ENCODE measurements around the gene PDXDC1. TPM values are rescaled to one million over a fixed set of nuclear protein-coding genes. Genes with fewer than 3 reads are reported as not detected.
"Not testable (repeated sequence)": the region's sequence is repeated elsewhere in the genome, so short reads cannot be mapped to it uniquely, and the experiment has no call there.

The PDXDC1 gene
- total and polyA plus RNA-seq, 4 experiments from 2014 or later = 11.1 to 86.7 (median 60.6) TPM

- Mint-ChIP-seq H3K27ac (no peak overlapping the region), H3K36me3 (peaks cover 0 to 10% of the 10 kb centered on the region in 2 donors), H3K4me1 (no peaks in the 10 kb centered on the region), H3K9me3 (peaks cover 0 to 13% (median 8%) of the 10 kb centered on the region in 8 donors), H3K27me3 (peaks cover 6 to 15% of the 10 kb centered on the region in 2 donors), H3K4me3 (no peak overlapping the region)
- Histone ChIP-seq H3K27me3 (ENCODE audit: insufficient read depth, low read length) (no peaks in the 10 kb centered on the region), H3K27ac (ENCODE audit: low read depth, low read length) (no peak overlapping the region), H3K36me3 (ENCODE audit: insufficient read depth, low read length) (no peaks in the 10 kb centered on the region), H3K4me1 (ENCODE audit: insufficient read depth, low read length) (no peaks in the 10 kb centered on the region), H3K9me3 (ENCODE audit: control insufficient read depth in 1 of 2, low read length in 2 of 2) (no peaks in the 10 kb centered on the region), H3K4me3 (ENCODE audit: low read length in 2 of 2) (no peak overlapping the region)
- intact Hi-C loops (cut with micrococcal nuclease) = no loop called here
- ChIA-PET CTCF (ENCODE audit: partially characterized antibody) (no interaction called here), POLR2A (ENCODE audit: partially characterized antibody) (no interaction called here)
- DNase-seq = no peak
These were observed 13.2 kb upstream of the PDXDC1 start for GRCh38 chr16:14961405-14962186.

GRCh38 chr16:14963281-14964173, 11.3 kb upstream of the PDXDC1 start:
- Mint-ChIP-seq H3K4me3 (no peak overlapping the region), H3K36me3 (peaks cover 0 to 10% of the 10 kb centered on the region in 2 donors), H3K4me1 (no peaks in the 10 kb centered on the region), H3K9me3 (peaks cover 0 to 13% (median 8%) of the 10 kb centered on the region in 8 donors), H3K27me3 (peaks cover 6 to 16% of the 10 kb centered on the region in 2 donors), H3K27ac (no peak overlapping the region)
- no peaks in the 10 kb centered on the region for H3K9me3 ChIP-seq (ENCODE audit: control insufficient read depth in 1 of 2, low read length in 2 of 2)
- ChIA-PET POLR2A (ENCODE audit: partially characterized antibody) (interaction anchor here (0.8 kb wide), 1 partner anchor 12 kb away, joined by 3 read pairs; the partner anchor contains the start of gene PDXDC1), CTCF (ENCODE audit: partially characterized antibody) (no interaction called here)
- no peak overlapping the region for H3K4me3 ChIP-seq (ENCODE audit: low read length in 2 of 2)
- H3K27ac ChIP-seq (ENCODE audit: low read depth, low read length) = no peak overlapping the region
- no peaks in the 10 kb centered on the region for H3K36me3 ChIP-seq (ENCODE audit: insufficient read depth, low read length)
- no peaks in the 10 kb centered on the region for H3K4me1 ChIP-seq (ENCODE audit: insufficient read depth, low read length)
- no peaks in the 10 kb centered on the region for H3K27me3 ChIP-seq (ENCODE audit: insufficient read depth, low read length)
- DNase-seq = no peak
- intact Hi-C loops (cut with micrococcal nuclease) = no loop called here

GRCh38 chr16:14965328-14965727, 9.5 kb upstream of the PDXDC1 start:
- Histone ChIP-seq H3K36me3 (ENCODE audit: insufficient read depth, low read length) (no peaks in the 10 kb centered on the region), H3K9me3 (ENCODE audit: control insufficient read depth in 1 of 2, low read length in 2 of 2) (no peaks in the 10 kb centered on the region), H3K4me1 (ENCODE audit: insufficient read depth, low read length) (no peaks in the 10 kb centered on the region), H3K27me3 (ENCODE audit: insufficient read depth, low read length) (no peaks in the 10 kb centered on the region), H3K27ac (ENCODE audit: low read depth, low read length) (no peak overlapping the region), H3K4me3 (ENCODE audit: low read length in 2 of 2) (no peak overlapping the region)
- H3K27me3 Mint-ChIP-seq = peaks cover 4 to 16% of the 10 kb centered on the region in 2 donors
- H3K4me3 Mint-ChIP-seq = no peak overlapping the region
- peaks cover 0 to 10% of the 10 kb centered on the region in 2 donors for H3K36me3 Mint-ChIP-seq
- H3K4me1 Mint-ChIP-seq = no peaks in the 10 kb centered on the region
- POLR2A ChIA-PET (ENCODE audit: partially characterized antibody) = no interaction called here
- peaks cover 0 to 13% (median 8%) of the 10 kb centered on the region in 8 donors for H3K9me3 Mint-ChIP-seq
- H3K27ac Mint-ChIP-seq = no peak overlapping the region
- intact Hi-C loops (cut with micrococcal nuclease) = no loop called here
- DNase-seq = no peak
- CTCF ChIA-PET (ENCODE audit: partially characterized antibody) = no interaction called here

- H3K36me3 Mint-ChIP-seq; POLR2A ChIA-PET (ENCODE audit: partially characterized antibody); H3K4me3 Mint-ChIP-seq; H3K36me3 ChIP-seq (ENCODE audit: insufficient read depth, low read length); H3K9me3 ChIP-seq (ENCODE audit: control insufficient read depth in 1 of 2, low read length in 2 of 2); H3K27me3 Mint-ChIP-seq; H3K4me1 Mint-ChIP-seq; H3K27me3 ChIP-seq (ENCODE audit: insufficient read depth, low read length); DNase-seq; H3K9me3 Mint-ChIP-seq; H3K4me1 ChIP-seq (ENCODE audit: insufficient read depth, low read length); H3K4me3 ChIP-seq (ENCODE audit: low read length in 2 of 2); H3K27ac ChIP-seq (ENCODE audit: low read depth, low read length); CTCF ChIA-PET (ENCODE audit: partially characterized antibody); H3K27ac Mint-ChIP-seq: not testable (repeated sequence)
- intact Hi-C loops (cut with micrococcal nuclease) = loop anchor here (5.0 kb wide), 1 partner anchor 53 kb away; no protein-coding TSS in a partner anchor
These were observed 5.0 kb upstream of the PDXDC1 start for GRCh38 chr16:14969795-14970194.

- H3K9me3 ChIP-seq (ENCODE audit: control insufficient read depth in 1 of 2, low read length in 2 of 2); H3K36me3 ChIP-seq (ENCODE audit: insufficient read depth, low read length); H3K27me3 ChIP-seq (ENCODE audit: insufficient read depth, low read length); H3K27ac ChIP-seq (ENCODE audit: low read depth, low read length); H3K36me3 Mint-ChIP-seq; H3K9me3 Mint-ChIP-seq; H3K27me3 Mint-ChIP-seq; DNase-seq; H3K4me3 ChIP-seq (ENCODE audit: low read length in 2 of 2); CTCF ChIA-PET (ENCODE audit: partially characterized antibody); POLR2A ChIA-PET (ENCODE audit: partially characterized antibody): not testable (repeated sequence)
- intact Hi-C loops (cut with micrococcal nuclease) = loop anchor here (5.0 kb wide), 1 partner anchor 51 kb away; no protein-coding TSS in a partner anchor
- Mint-ChIP-seq H3K27ac (peak overlapping the region in 1 of 7 donors; percentile 33), H3K4me1 (peaks cover 7 to 16% (median 10%) of the 10 kb centered on the region in 4 donors), H3K4me3 (peak overlapping the region in 1 of 8 donors; percentile 4)
- peaks cover 12% of the 10 kb centered on the region for H3K4me1 ChIP-seq (ENCODE audit: insufficient read depth, low read length)
These were observed 3.1 kb upstream of the PDXDC1 start for GRCh38 chr16:14971621-14972228.

GRCh38 chr16:14973785-14974322, 972 bp upstream of the PDXDC1 start:
- H3K27ac ChIP-seq (ENCODE audit: low read depth, low read length) = peak overlapping the region; percentile 85
- H3K27ac Mint-ChIP-seq = peak overlapping the region in 4 of 7 donors; percentile 30 to 88 (median 72)

More at GRCh38 chr16:14973785-14974322, 972 bp upstream of the PDXDC1 start:
- peaks cover 17% of the 10 kb centered on the region for H3K4me1 ChIP-seq (ENCODE audit: insufficient read depth, low read length)
- Mint-ChIP-seq H3K4me1 (peaks cover 13 to 30% (median 17%) of the 10 kb centered on the region in 4 donors), H3K4me3 (peak overlapping the region in 7 of 8 donors; percentile 17 to 94 (median 68))
- intact Hi-C loops (cut with micrococcal nuclease) = loop anchor here (5.0 kb wide), 1 partner anchor 48 kb away; no protein-coding TSS in a partner anchor
- H3K9me3 ChIP-seq (ENCODE audit: control insufficient read depth in 1 of 2, low read length in 2 of 2); H3K27me3 Mint-ChIP-seq; DNase-seq; H3K36me3 ChIP-seq (ENCODE audit: insufficient read depth, low read length); H3K4me3 ChIP-seq (ENCODE audit: low read length in 2 of 2); H3K36me3 Mint-ChIP-seq; H3K27me3 ChIP-seq (ENCODE audit: insufficient read depth, low read length); CTCF ChIA-PET (ENCODE audit: partially characterized antibody); H3K9me3 Mint-ChIP-seq: not testable (repeated sequence)
- POLR2A ChIA-PET (ENCODE audit: partially characterized antibody) = interaction anchor here (2.0 kb wide), 1 partner anchor 40 kb away, joined by 14 read pairs; no protein-coding TSS in a partner anchor

Data from CD4-positive, alpha-beta memory T cell (primary cell).